Psoas muscle (tissue), 8 donors: Measurements from ENCODE around the gene PLA2G1B. TPM values are rescaled to one million over a fixed set of nuclear protein-coding genes. Genes with fewer than 3 reads are reported as not detected.
"Not testable (repeated sequence)": the region's sequence is repeated elsewhere in the genome, so short reads cannot be mapped to it uniquely, and the experiment has no call there.

Experiments
- ATAC-seq, 4 donors: fragments of 200-7000 bp; cut with Tn5 transposase; one replicate each; pipeline ENCODE4 v1.9.1; 2020; ENCODE audit warnings: moderate library complexity in 3 of 4, mild to moderate bottlenecking in 2 of 4
- DNase-seq, 2 donors: peaks; one replicate each; pipeline ENCODE4 v3.0.0-alpha.2; 2020
- H3K27ac ChIP-seq: fragments of 200-600 bp; one replicate; pipeline ENCODE4 v1.8.0; 2022
- H3K27me3 ChIP-seq, 3 donors: fragments of 200-600 bp in 1 of 3; one replicate each; pipeline versions ENCODE4 v1.6.1 to v1.8.0; 2013 to 2022; ENCODE audit warnings: low read length in 2 of 3, mild to moderate bottlenecking in 2 of 3, moderate library complexity in 1 of 3; ENCODE audit not compliant: insufficient read depth in 3 of 3
- H3K36me3 ChIP-seq, 2 donors: fragments of 200-600 bp in 1 of 2; one replicate each; pipeline versions ENCODE4 v1.6.1 to v1.8.0; 2013 to 2022; ENCODE audit warnings: low read depth in 1 of 2, mild to moderate bottlenecking in 1 of 2, moderate library complexity in 1 of 2; ENCODE audit not compliant: insufficient read depth in 1 of 2
- H3K4me1 ChIP-seq: fragments of 200-600 bp; one replicate; pipeline ENCODE4 v1.8.0; 2022
- H3K4me3 ChIP-seq: fragments of 200-600 bp; one replicate; pipeline ENCODE4 v1.8.0; 2022; ENCODE audit warnings: mild to moderate bottlenecking
- H3K9me3 ChIP-seq: fragments of 200-600 bp; one replicate; pipeline ENCODE4 v1.8.0; 2022
- WGBS, 3 donors: extraction: QIAGEN DNeasy Blood & Tissue Kit; methylation state at CpG; one replicate each; pipeline versions ENCODE4 v1.1.6 to v1.1.7; 2013; 5-methylcytosine and 5-hydroxymethylcytosine counted together
- intact Hi-C, 2 donors: fragments of 100-400 bp; cut with DNase I; formaldehyde crosslinking; loops; one replicate each; pipeline versions ENCODE4 v1.11.0 to v1.14.2; 2022
- polyA plus RNA-seq, 3 donors: library from polyadenylated mRNA; stranded (reverse); fragments of 200-250 nt; gene quantifications; one replicate each; pipeline ENCODE4 v1.2.3, GENCODE V29; 2013
- total RNA-seq, 4 donors: library from RNA; stranded (reverse); fragmentation: NEBNext Ultra II Directional in 2 of 4; extraction: Animal tissue kit (Norgen Biotek cat#: 25700) in 2 of 4; gene quantifications; one replicate each; pipeline versions ENCODE4 v1.2.1 to v1.2.4, GENCODE V29; 2021 to 2023
- TF ChIP-seq, protein P1 (sequence below): fragments of 200-600 bp; IDR thresholded peaks from one replicate; pipeline ENCODE4 v1.8.0; 2022; ENCODE audit warnings: antibody characterized with exemption
- donor health status: healthy with polysubstance abuse.
- donor health status: DM: no; HTN: no; CAD: no; lungs with moderate emphysema.
- donor health status: Bipolar disorder and iron deficiency.
- donor health status: healthy.
- donor health status: DM: yes; HTN: yes; CAD: no.
- donor health status: DM: no; HTN: no; CAD: no.
- donor health status: DM: no; HTN: no; CAD: no.
- donor health status: DM: yes; HTN: yes; CAD: no.

PLA2G1B gene
- total and polyA plus RNA-seq, 7 donors: 0.39 to 1.0 (median 0.81) TPM; not detected in 4

GRCh38 chr12:120337730-120338129 lies 10.2 kb upstream of the PLA2G1B start:
- H3K4me3 ChIP-seq: no peak overlapping the region
- no peak for DNase-seq
- no peaks in the 10 kb centered on the region for H3K36me3 ChIP-seq
- TF ChIP-seq, protein P1, sequence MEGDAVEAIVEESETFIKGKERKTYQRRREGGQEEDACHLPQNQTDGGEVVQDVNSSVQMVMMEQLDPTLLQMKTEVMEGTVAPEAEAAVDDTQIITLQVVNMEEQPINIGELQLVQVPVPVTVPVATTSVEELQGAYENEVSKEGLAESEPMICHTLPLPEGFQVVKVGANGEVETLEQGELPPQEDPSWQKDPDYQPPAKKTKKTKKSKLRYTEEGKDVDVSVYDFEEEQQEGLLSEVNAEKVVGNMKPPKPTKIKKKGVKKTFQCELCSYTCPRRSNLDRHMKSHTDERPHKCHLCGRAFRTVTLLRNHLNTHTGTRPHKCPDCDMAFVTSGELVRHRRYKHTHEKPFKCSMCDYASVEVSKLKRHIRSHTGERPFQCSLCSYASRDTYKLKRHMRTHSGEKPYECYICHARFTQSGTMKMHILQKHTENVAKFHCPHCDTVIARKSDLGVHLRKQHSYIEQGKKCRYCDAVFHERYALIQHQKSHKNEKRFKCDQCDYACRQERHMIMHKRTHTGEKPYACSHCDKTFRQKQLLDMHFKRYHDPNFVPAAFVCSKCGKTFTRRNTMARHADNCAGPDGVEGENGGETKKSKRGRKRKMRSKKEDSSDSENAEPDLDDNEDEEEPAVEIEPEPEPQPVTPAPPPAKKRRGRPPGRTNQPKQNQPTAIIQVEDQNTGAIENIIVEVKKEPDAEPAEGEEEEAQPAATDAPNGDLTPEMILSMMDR: no peak
- no peak for ATAC-seq
- 77 to 86% (median 78%) methylated on average over 2 of the region's 2 CpGs for WGBS, 3 donors
- H3K27ac ChIP-seq: no peak overlapping the region
- no peaks in the 10 kb centered on the region for H3K9me3 ChIP-seq
- H3K4me1 ChIP-seq: no peaks in the 10 kb centered on the region
- intact Hi-C loops: no loop called here
- H3K27me3 ChIP-seq: no peaks in the 10 kb centered on the region

GRCh38 chr12:120336392-120336791 lies 8.8 kb upstream of the PLA2G1B start:
- 84 to 100% (median 89%) methylated on average over 2 of the region's 2 CpGs for WGBS, 3 donors
- H3K27me3 ChIP-seq, H3K9me3 ChIP-seq, ATAC-seq, DNase-seq, H3K27ac ChIP-seq, H3K4me1 ChIP-seq, intact Hi-C loops, H3K36me3 ChIP-seq, H3K4me3 ChIP-seq: not testable (repeated sequence)

GRCh38 chr12:120335447-120335846 lies 7.9 kb upstream of the PLA2G1B start:
- H3K27ac ChIP-seq, ATAC-seq, H3K9me3 ChIP-seq, H3K27me3 ChIP-seq, intact Hi-C loops, H3K4me1 ChIP-seq, H3K4me3 ChIP-seq, H3K36me3 ChIP-seq: not testable (repeated sequence)
- 4 to 18% (median 18%) methylated on average over 10 to 12 of the region's 12 CpGs for WGBS, 3 donors
- TF ChIP-seq, protein P1: peak; percentile 59
- peak; percentile 59 to 65 for DNase-seq

- intact Hi-C loops: no loop called here
- ATAC-seq (no peak), DNase-seq (no peak)
- Histone ChIP-seq H3K4me3 (no peak overlapping the region), H3K27me3 (peaks cover 0 to 4% (median 0%) of the 10 kb centered on the region in 3 donors), H3K27ac (no peak overlapping the region), H3K36me3 (no peaks in the 10 kb centered on the region), H3K4me1 (no peaks in the 10 kb centered on the region), H3K9me3 (no peaks in the 10 kb centered on the region)
- TF ChIP-seq, protein P1: no peak
- 81 to 83% (median 83%) methylated on average over 6 to 7 of the region's 7 CpGs for WGBS, 3 donors
Observed at GRCh38 chr12:120332523-120332922, 4.9 kb upstream of the PLA2G1B start.

DNA sequence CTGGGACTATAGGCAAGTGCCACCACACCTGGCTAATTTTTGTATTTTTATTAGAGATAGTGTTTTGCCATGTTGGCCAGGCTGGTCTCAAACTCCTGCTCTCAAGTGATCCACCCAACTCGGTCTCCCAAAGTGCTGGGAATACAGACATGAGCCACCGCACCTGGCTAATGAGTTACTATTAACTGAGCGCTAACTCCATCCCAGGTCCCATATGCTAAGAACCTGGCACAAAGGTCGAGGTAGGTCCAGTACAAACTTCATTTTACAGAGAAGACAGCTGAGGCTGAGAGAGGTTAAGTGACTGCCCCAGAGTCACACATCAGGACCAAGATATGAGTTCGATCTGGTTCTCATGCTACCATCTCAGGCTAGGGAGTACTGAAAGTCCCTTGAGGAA lies 4.5 kb upstream of the PLA2G1B start:
- 77 to 84% (median 79%) methylated on average over 5 of the region's 5 CpGs for WGBS, 3 donors
- Histone ChIP-seq H3K4me1 (no peaks in the 10 kb centered on the region), H3K36me3 (no peaks in the 10 kb centered on the region), H3K27me3 (peaks cover 0 to 4% (median 0%) of the 10 kb centered on the region in 3 donors), H3K4me3 (no peak overlapping the region), H3K9me3 (no peaks in the 10 kb centered on the region), H3K27ac (no peak overlapping the region)
- DNase-seq: no peak
- TF ChIP-seq, protein P1: no peak
- ATAC-seq: no peak
- intact Hi-C loops: no loop called here
